Measurements from ENCODE around the gene SH3PXD2A.
A peak's percentile ranks its signal among the peaks of the same experiment; 100 is the strongest.

SH3PXD2A gene

GRCh38 chr10:103833731-103834365, 21.5 kb downstream of the SH3PXD2A start:
- WGBS (ENCODE audit: extremely low coverage, insufficient coverage, low lambda C conversion rate): no CpG with 5 or more reads among the region's 5 CpGs
- no peak overlapping the region for H4K8ac ChIP-seq (ENCODE audit: low read depth, low read length)
- no peak overlapping the region for H3K4me2 ChIP-seq (ENCODE audit: low read length)
- peaks cover 26% of the 10 kb centered on the region for H3K79me1 ChIP-seq (ENCODE audit: low read length)
- peak overlapping the region; percentile 54 for H3K23ac ChIP-seq (ENCODE audit: low read length)
- H2BK15ac ChIP-seq (replicated peaks; ENCODE audit: low read depth): no peak overlapping the region
- peak overlapping the region; percentile 65 for H3K18ac ChIP-seq (ENCODE audit: low read length)
- no peak overlapping the region for H4K5ac ChIP-seq (ENCODE audit: low read length)
- peak overlapping the region; percentile 86 for H2AK5ac ChIP-seq (ENCODE audit: low read length)
- peak overlapping the region; percentile 21 for H2BK120ac ChIP-seq (ENCODE audit: low read depth, low read length)
- no peak overlapping the region for H3K4me3 ChIP-seq (ENCODE audit: low read length)
- peak overlapping the region; percentile 39 for H3K4ac ChIP-seq (ENCODE audit: low read depth, low read length)
- no peaks in the 10 kb centered on the region for H3K27me3 ChIP-seq (ENCODE audit: insufficient read depth, low read length, poor library complexity)
- peak overlapping the region; percentile 74 for H2BK5ac ChIP-seq (ENCODE audit: low read length)
- H3K36me3 ChIP-seq (ENCODE audit: control insufficient read depth, insufficient read depth, low read length): no peaks in the 10 kb centered on the region
- H3K4me1 ChIP-seq (ENCODE audit: control insufficient read depth, low read depth, low read length): peaks cover 51% of the 10 kb centered on the region
- H3K56ac ChIP-seq (ENCODE audit: low read length): peak overlapping the region; percentile 78
- H3K9ac ChIP-seq (ENCODE audit: low read length): peak overlapping the region; percentile 14
- DNase-seq: peak; percentile 89
- H3K79me2 ChIP-seq (ENCODE audit: control insufficient read depth, insufficient read depth, low read length): peaks cover 32% of the 10 kb centered on the region
- peak overlapping the region; percentile 82 for H3K27ac ChIP-seq (ENCODE audit: low read depth, low read length)

GRCh38 chr10:103832806-103833205, 22.6 kb downstream of the SH3PXD2A start:
- Histone ChIP-seq H4K8ac (ENCODE audit: low read depth, low read length) (no peak overlapping the region), H3K27ac (ENCODE audit: low read depth, low read length) (no peak overlapping the region), H3K4me1 (ENCODE audit: control insufficient read depth, low read depth, low read length) (peaks cover 50% of the 10 kb centered on the region), H3K23ac (ENCODE audit: low read length) (no peak overlapping the region), H3K79me2 (ENCODE audit: control insufficient read depth, insufficient read depth, low read length) (peaks cover 23% of the 10 kb centered on the region), H2BK15ac (replicated peaks; ENCODE audit: low read depth) (no peak overlapping the region), H3K9ac (ENCODE audit: low read length) (no peak overlapping the region), H3K36me3 (ENCODE audit: control insufficient read depth, insufficient read depth, low read length) (no peaks in the 10 kb centered on the region), H3K4ac (ENCODE audit: low read depth, low read length) (no peak overlapping the region), H3K4me3 (ENCODE audit: low read length) (no peak overlapping the region), H2AK5ac (ENCODE audit: low read length) (no peak overlapping the region), H2BK120ac (ENCODE audit: low read depth, low read length) (no peak overlapping the region), H3K56ac (ENCODE audit: low read length) (no peak overlapping the region), H3K27me3 (ENCODE audit: insufficient read depth, low read length, poor library complexity) (no peaks in the 10 kb centered on the region), H3K18ac (ENCODE audit: low read length) (no peak overlapping the region), H3K79me1 (ENCODE audit: low read length) (peaks cover 20% of the 10 kb centered on the region), H4K5ac (ENCODE audit: low read length) (no peak overlapping the region), H3K4me2 (ENCODE audit: low read length) (no peak overlapping the region), H2BK5ac (ENCODE audit: low read length) (no peak overlapping the region)
- DNase-seq: no peak
- WGBS (ENCODE audit: extremely low coverage, insufficient coverage, low lambda C conversion rate): no CpG with 5 or more reads among the region's 2 CpGs

GRCh38 chr10:103829838-103830465, 25.4 kb downstream of the SH3PXD2A start:
- peak overlapping the region; percentile 81 for H3K27ac ChIP-seq (ENCODE audit: low read depth, low read length)
- H3K36me3 ChIP-seq (ENCODE audit: control insufficient read depth, insufficient read depth, low read length): no peaks in the 10 kb centered on the region
- H3K23ac ChIP-seq (ENCODE audit: low read length): no peak overlapping the region
- H3K4ac ChIP-seq (ENCODE audit: low read depth, low read length): no peak overlapping the region
- peaks cover 9% of the 10 kb centered on the region for H3K79me2 ChIP-seq (ENCODE audit: control insufficient read depth, insufficient read depth, low read length)
- H4K5ac ChIP-seq (ENCODE audit: low read length): no peak overlapping the region
- no peak overlapping the region for H2BK15ac ChIP-seq (replicated peaks; ENCODE audit: low read depth)
- WGBS (ENCODE audit: extremely low coverage, insufficient coverage, low lambda C conversion rate): no CpG with 5 or more reads among the region's 5 CpGs
- peak; percentile 62 for DNase-seq
- peak overlapping the region; percentile 51 for H3K56ac ChIP-seq (ENCODE audit: low read length)
- no peak overlapping the region for H3K4me2 ChIP-seq (ENCODE audit: low read length)
- peaks cover 21% of the 10 kb centered on the region for H3K79me1 ChIP-seq (ENCODE audit: low read length)
- H3K9ac ChIP-seq (ENCODE audit: low read length): no peak overlapping the region
- no peak overlapping the region for H3K18ac ChIP-seq (ENCODE audit: low read length)
- H3K4me1 ChIP-seq (ENCODE audit: control insufficient read depth, low read depth, low read length): peaks cover 28% of the 10 kb centered on the region
- H4K8ac ChIP-seq (ENCODE audit: low read depth, low read length): no peak overlapping the region
- H2BK120ac ChIP-seq (ENCODE audit: low read depth, low read length): no peak overlapping the region
- peak overlapping the region; percentile 89 for H2BK5ac ChIP-seq (ENCODE audit: low read length)
- H3K4me3 ChIP-seq (ENCODE audit: low read length): no peak overlapping the region
- H3K27me3 ChIP-seq (ENCODE audit: insufficient read depth, low read length, poor library complexity): no peaks in the 10 kb centered on the region
- H2AK5ac ChIP-seq (ENCODE audit: low read length): peak overlapping the region; percentile 88

- Histone ChIP-seq H3K27me3 (ENCODE audit: insufficient read depth, low read length, poor library complexity) (no peaks in the 10 kb centered on the region), H3K4me1 (ENCODE audit: control insufficient read depth, low read depth, low read length) (peaks cover 22% of the 10 kb centered on the region), H3K79me1 (ENCODE audit: low read length) (peaks cover 17% of the 10 kb centered on the region), H3K4me2 (ENCODE audit: low read length) (no peak overlapping the region), H3K56ac (ENCODE audit: low read length) (peak overlapping the region; percentile 75), H4K5ac (ENCODE audit: low read length) (no peak overlapping the region), H3K36me3 (ENCODE audit: control insufficient read depth, insufficient read depth, low read length) (no peaks in the 10 kb centered on the region), H3K4me3 (ENCODE audit: low read length) (no peak overlapping the region), H4K8ac (ENCODE audit: low read depth, low read length) (no peak overlapping the region), H2BK5ac (ENCODE audit: low read length) (peak overlapping the region; percentile 89), H3K9ac (ENCODE audit: low read length) (peak overlapping the region; percentile 33), H3K79me2 (ENCODE audit: control insufficient read depth, insufficient read depth, low read length) (peaks cover 9% of the 10 kb centered on the region), H3K18ac (ENCODE audit: low read length) (peak overlapping the region; percentile 33), H2BK15ac (replicated peaks; ENCODE audit: low read depth) (no peak overlapping the region), H3K4ac (ENCODE audit: low read depth, low read length) (peak overlapping the region; percentile 48), H3K27ac (ENCODE audit: low read depth, low read length) (peak overlapping the region; percentile 81), H2AK5ac (ENCODE audit: low read length) (peak overlapping the region; percentile 88), H3K23ac (ENCODE audit: low read length) (no peak overlapping the region), H2BK120ac (ENCODE audit: low read depth, low read length) (no peak overlapping the region)
- DNase-seq: no peak
- no CpG with 5 or more reads among the region's 6 CpGs for WGBS (ENCODE audit: extremely low coverage, insufficient coverage, low lambda C conversion rate)
These were observed 26.1 kb downstream of the SH3PXD2A start for GRCh38 chr10:103829278-103829677.

- peak overlapping the region; percentile 40 for H2BK5ac ChIP-seq (ENCODE audit: low read length)
- H3K9ac ChIP-seq (ENCODE audit: low read length): no peak overlapping the region
- H2BK120ac ChIP-seq (ENCODE audit: low read depth, low read length): no peak overlapping the region
- no peak overlapping the region for H4K8ac ChIP-seq (ENCODE audit: low read depth, low read length)
- H3K36me3 ChIP-seq (ENCODE audit: control insufficient read depth, insufficient read depth, low read length): no peaks in the 10 kb centered on the region
- peak overlapping the region; percentile 43 for H3K56ac ChIP-seq (ENCODE audit: low read length)
- no peak overlapping the region for H2BK15ac ChIP-seq (replicated peaks; ENCODE audit: low read depth)
- peaks cover 16% of the 10 kb centered on the region for H3K79me1 ChIP-seq (ENCODE audit: low read length)
- peaks cover 9% of the 10 kb centered on the region for H3K79me2 ChIP-seq (ENCODE audit: control insufficient read depth, insufficient read depth, low read length)
- H2AK5ac ChIP-seq (ENCODE audit: low read length): peak overlapping the region; percentile 53
- peak overlapping the region; percentile 33 for H3K18ac ChIP-seq (ENCODE audit: low read length)
- H3K4me1 ChIP-seq (ENCODE audit: control insufficient read depth, low read depth, low read length): peaks cover 18% of the 10 kb centered on the region
- DNase-seq: no peak
- H3K4me3 ChIP-seq (ENCODE audit: low read length): no peak overlapping the region
- H3K23ac ChIP-seq (ENCODE audit: low read length): no peak overlapping the region
- no CpG with 5 or more reads among the region's 7 CpGs for WGBS (ENCODE audit: extremely low coverage, insufficient coverage, low lambda C conversion rate)
- H3K4ac ChIP-seq (ENCODE audit: low read depth, low read length): no peak overlapping the region
- H4K5ac ChIP-seq (ENCODE audit: low read length): no peak overlapping the region
- H3K27me3 ChIP-seq (ENCODE audit: insufficient read depth, low read length, poor library complexity): no peaks in the 10 kb centered on the region
- no peak overlapping the region for H3K4me2 ChIP-seq (ENCODE audit: low read length)
- no peak overlapping the region for H3K27ac ChIP-seq (ENCODE audit: low read depth, low read length)
These were observed 26.7 kb downstream of the SH3PXD2A start for GRCh38 chr10:103828587-103829197.
